GM19324 (cell line): ENCODE data around the gene OR5B21.

ENCODE experiments used
- ATAC-seq: cut with Tn5 transposase; IDR thresholded peaks from one replicate; pipeline ENCODE4 v1.9.1; 2021; ENCODE audit warnings: mild to moderate bottlenecking, moderate library complexity; ENCODE audit not compliant: unreplicated experiment, low FRiP score

OR5B21 gene

DNA sequence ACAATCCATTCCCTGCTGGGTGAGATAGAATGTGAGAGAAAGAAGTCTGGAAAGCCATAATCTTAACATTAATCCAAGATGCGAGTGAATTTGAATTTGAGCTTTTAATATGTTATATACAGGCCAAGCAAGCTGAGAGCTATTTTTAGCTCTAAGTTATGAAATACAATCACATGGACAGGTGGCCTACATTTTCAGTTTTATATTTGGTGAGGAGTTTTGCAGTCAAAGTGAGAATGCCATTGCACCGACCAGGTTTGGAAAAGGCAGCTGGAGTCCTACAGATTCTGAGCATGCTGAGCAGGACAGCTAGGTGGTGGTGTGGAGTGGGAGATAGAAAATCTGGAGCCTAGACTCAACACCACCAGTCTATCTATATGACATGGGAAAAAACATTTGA lies 12.0 kb downstream of the OR5B21 start:
- no peak for ATAC-seq

DNA sequence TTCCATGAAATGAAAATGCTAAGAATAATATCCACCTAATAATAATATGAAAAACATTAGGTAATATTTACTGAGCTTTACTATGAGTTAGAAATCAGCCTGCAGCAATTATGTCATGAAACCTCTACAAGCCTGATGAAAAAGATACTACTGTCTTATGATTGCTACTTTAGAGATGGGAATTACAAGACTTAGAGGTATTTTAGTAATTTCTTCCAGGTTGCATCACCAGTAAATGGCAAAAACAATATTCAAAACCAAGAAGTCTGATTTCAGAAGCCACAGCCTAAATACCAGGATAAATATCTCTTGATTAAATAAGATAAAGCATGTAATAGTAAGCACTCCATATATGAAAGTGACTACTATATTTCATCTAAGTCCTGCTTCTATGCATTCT lies 13.8 kb downstream of the OR5B21 start:
- ATAC-seq, result no peak

GRCh38 chr11:58493676-58494075 lies 14.2 kb downstream of the OR5B21 start:
- no peak for ATAC-seq

DNA sequence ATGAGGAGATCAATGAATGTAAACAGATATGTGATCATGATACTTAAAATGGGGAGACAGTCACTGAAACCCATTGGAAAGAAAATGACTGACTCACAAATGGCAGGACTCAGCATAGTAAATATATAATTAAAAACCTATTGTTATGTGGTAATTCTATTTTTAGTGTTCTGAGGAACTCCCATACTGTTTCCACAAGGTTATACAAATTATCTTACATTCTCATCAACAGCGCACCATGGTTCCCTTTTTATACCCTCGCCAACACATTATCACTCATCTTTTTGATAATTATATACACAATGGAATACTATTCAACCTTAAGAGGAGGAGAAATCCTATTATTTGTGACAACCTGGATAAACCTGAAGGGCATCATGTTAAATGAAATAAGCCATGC lies 17.1 kb downstream of the OR5B21 start:
- ATAC-seq, result no peak

DNA sequence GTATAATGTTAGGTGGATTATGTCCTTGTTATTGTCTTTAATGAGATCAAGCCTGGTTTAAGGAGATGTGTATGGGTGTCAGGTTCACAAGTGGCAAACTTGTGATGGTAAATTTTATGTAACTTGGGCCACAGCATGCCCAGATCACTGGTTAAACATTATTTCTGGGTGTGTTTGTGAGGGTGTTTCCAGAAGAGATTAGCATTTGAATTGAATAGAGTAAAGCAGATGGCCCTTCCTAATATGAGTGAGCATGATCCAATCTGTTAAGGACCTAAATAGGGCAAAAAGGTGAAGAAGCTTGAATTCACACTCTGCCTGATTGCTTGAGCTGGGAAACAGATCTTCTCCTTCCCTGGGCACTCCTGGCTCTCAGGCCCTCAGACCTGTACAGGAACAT lies 20.7 kb downstream of the OR5B21 start:
- ATAC-seq, result no peak

GRCh38 chr11:58485961-58486360 lies 21.9 kb downstream of the OR5B21 start:
- ATAC-seq, result no peak

GRCh38 chr11:58471892-58472291 lies 36.0 kb downstream of the OR5B21 start:
- ATAC-seq, result no peak

- ATAC-seq, result no peak
These were observed 41.6 kb downstream of the OR5B21 start for GRCh38 chr11:58466293-58466692.

DNA sequence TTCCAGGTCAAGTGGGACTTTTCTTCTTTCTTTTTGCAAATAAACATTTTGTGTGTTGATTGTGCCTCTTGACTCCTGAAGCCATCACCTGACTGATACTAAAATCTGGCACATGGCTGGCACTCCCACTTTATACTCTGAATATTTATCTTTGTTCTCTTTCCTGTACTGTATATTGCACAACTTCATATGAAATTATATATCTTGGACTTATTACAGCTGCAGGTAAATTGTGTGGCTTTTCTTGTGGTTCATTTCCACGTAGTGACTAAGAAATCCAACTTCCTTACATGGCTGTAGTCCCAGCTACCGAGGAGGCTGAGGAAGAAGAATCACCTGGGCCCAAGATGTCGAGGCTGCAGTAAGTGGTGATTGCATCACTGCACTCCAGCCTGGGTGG lies 42.2 kb downstream of the OR5B21 start:
- ATAC-seq, result no peak
